Stimulated activated CD4-positive, alpha-beta T cell treated with anti-CD3 and anti-CD28 coated beads, Interleukin-12 subunit alpha, Interleukin-12 subunit beta, amount 100 ng/mL, for 24 hours (primary cell): ENCODE results near the gene TRIM24.
"Not testable (repeated sequence)": the region's sequence is repeated elsewhere in the genome, so short reads cannot be mapped to it uniquely, and the experiment has no call there.

Experiments used
- DNase-seq, 2 experiments: peaks; one replicate each; pipeline ENCODE4 v3.0.0-alpha.2; 2020; ENCODE audit warnings: low read depth in 2 of 2

The TRIM24 gene

GRCh38 chr7:138495485-138495884 lies 35.4 kb downstream of the TRIM24 start:
- no peak for DNase-seq

DNA sequence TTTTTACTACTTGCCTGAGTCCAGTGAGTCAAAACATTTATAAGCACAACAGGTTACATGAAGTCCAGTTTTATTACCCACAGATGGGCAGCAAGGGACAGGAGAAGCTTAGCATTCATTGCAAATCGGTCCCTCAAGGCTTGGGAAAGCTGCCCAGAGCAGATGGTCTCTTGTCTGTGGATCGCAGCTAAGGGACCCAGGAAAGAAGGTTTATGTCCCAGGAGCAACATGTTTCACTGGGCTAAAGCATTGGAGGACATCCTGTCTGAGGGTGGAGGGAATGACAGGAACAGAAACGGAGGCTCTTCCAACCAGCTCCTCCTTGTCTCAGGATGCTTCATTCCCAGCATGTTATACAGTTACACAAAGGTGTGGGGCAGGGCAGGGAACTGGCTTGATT lies 39.3 kb downstream of the TRIM24 start:
- DNase-seq, result no peak

DNA sequence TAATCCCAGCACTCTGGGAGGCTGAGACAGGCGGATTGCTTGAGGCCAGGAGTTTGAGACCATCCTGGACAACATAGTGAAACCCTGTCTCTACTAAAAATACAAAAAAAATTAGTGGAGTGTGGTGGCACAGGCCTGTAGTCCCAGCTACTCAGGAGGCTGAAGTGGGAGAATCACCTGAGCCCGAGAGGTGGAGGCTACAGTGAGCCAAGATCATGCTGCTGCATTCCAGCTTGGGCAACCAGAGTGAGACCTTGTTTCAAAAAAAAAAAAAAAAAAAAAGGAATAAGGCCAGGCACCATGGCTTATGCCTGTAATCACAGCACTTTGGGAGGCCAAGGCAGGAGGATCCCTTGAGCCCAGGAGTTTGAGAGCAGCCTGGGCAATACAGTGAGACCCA lies 40.2 kb downstream of the TRIM24 start:
- not testable (repeated sequence) for DNase-seq

- DNase-seq, result no peak
These were observed 40.8 kb downstream of the TRIM24 start for GRCh38 chr7:138500892-138501291.

DNA sequence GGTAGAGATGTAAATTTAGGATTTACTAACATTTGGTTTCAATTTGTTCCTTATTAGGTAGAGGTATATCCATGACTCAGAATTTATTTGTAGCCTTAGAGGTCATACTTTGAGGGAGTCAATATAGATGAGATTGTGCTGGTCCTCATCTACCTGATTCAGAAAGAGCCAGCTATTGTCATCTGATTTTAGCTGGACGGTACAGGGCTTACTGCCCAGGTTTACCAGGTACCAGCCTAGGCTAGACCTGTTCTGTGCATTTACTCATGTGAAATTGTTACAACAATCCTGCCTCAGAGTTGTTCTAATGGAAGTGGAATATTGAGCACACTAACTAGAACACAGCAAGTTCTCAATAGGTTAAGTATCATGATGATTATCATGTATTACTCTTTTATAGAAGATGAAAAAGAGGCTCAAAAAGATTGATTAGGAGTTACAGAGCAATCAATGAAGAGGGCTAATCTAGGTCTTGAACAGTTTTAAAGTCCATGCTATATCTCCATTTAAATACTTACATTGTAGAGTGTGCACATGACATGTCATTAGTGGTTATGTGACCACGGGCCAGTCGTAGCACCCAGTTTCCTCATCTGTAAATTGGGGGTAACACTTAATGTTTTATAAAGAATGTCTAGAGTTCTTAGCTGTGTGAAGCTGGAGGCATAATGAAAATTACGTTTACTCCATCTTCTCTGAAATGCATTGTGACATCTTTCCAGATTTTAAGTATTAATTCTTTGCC lies 42.1 kb downstream of the TRIM24 start:
- DNase-seq, result no peak

DNA sequence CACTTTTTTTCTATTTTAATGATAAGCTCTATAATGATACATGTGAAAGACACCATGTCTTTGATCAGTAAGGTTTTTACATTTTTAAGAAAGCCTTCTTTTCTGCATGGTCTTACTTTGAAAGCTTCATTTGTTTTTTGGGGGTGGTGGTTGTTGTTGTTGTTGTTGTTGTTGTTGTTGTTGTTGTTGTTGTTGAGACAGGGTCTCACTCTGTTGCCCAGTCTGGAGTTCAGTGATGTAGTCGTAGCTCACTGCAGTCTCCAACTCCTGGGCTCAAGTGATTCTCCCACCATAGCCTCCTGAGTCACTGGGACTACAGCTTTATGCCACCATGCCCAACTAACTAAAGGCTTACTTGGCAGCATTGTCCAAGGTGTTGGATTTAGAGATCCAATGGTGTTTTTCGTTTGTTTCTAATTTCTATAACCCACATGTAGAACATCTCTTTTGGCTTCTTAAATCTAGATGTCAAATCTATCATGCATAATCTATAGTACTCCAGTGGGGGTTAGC lies 45.4 kb downstream of the TRIM24 start:
- DNase-seq, result no peak

- DNase-seq, result no peak
These were observed 46.7 kb downstream of the TRIM24 start for GRCh38 chr7:138506764-138507163.

GRCh38 chr7:138510003-138510402 lies 49.9 kb downstream of the TRIM24 start:
- no peak for DNase-seq

DNA sequence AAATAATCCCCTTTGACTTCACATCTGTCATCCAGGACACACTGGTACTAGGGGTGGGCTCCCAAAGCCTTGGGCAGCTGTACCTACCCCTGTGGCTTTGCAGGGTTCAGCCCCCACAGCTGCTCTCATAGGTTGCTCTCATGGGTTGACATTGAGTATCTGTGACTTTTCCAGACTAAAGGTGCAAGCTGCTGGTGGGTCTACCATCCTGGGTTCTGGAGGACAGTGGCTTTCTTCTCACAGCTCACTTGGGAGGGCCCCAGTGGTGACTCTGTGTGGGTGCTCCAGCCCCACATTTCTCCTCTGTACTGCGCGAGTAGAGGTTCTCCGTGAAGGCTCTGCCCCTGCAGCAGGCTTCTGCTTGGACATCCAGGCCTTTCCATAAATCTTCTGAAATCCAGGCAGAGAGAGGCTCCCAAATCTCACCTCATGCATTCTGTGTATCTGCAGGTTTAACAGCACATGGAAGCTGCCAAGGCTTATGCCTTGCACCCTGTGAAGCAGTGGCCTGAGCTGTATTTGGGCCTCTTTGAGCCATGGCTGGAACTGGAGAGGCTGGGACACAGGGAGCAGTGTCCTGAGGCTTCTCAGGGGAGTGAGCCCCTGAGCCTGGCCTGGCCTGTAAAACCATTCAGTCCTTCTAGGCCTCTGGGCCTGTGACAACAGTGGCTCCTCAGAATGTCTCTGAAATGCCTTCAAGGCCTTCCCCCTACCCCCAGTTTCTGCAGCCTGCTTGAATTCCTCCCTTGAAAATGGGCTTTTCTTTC lies 52.2 kb downstream of the TRIM24 start:
- no peak for DNase-seq

DNA sequence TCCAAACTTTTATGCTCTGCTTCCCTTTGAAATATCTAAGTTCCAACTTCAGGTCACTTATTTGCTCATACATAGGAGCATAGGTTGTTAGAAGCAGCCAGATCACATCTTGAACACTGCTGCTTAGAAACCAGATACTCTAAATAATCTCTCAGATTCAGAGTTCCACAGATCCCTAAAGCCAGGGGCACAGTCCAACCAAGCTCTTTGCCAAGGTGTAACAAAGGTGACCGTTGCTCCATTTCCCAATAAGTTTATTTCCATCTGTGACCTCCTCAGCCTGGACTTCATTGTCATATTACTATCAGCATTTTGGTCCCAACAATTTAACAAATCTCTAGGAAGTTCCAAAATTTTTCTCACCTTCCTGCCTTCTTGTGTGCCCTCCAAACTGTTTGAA lies 52.8 kb downstream of the TRIM24 start:
- DNase-seq, result no peak

DNA sequence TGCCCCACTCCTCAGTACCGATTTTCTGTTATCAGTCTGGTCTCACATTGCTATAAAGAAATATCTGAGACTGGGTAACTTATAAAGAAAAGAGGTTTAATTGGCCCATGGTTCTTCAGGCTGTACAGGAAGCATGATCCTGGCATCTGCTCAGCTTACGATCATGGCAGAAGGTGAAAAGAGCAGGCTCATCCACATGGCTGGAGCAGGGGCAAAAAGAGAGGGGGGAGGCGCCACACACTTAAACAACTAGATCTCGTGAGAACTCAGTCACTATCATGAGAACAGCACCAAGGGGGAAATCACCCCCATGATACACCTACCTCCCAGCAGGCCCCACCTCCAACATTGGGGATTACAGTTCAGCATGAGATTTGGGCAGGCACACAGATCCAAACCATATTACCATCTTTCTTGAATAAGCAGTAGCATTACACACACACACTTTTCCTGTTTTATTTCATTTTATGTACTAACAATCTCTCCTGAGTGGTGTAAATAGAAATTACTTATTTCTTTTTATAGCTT lies 53.3 kb downstream of the TRIM24 start:
- no peak for DNase-seq

DNA sequence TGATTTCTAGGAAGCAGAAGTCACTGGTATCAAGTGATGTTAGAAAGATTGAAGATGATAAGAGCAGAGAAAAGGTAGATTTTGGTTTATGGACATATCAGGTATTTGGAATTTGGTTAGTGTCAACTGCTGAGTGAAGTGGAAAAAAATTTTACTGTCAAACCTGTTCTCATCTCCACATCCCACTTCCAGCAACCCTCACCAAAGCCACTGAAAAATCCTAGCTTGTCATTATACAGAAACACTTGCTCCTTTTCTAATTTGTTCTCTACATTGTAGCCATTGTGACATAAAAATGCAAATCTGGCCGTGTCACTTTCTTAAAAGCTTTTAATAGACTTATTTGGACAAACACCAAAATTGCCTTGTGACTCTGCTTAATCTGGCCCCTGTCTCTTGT lies 54.0 kb downstream of the TRIM24 start:
- no peak for DNase-seq

GRCh38 chr7:138515001-138515528 lies 55.0 kb downstream of the TRIM24 start:
- no peak for DNase-seq

DNA sequence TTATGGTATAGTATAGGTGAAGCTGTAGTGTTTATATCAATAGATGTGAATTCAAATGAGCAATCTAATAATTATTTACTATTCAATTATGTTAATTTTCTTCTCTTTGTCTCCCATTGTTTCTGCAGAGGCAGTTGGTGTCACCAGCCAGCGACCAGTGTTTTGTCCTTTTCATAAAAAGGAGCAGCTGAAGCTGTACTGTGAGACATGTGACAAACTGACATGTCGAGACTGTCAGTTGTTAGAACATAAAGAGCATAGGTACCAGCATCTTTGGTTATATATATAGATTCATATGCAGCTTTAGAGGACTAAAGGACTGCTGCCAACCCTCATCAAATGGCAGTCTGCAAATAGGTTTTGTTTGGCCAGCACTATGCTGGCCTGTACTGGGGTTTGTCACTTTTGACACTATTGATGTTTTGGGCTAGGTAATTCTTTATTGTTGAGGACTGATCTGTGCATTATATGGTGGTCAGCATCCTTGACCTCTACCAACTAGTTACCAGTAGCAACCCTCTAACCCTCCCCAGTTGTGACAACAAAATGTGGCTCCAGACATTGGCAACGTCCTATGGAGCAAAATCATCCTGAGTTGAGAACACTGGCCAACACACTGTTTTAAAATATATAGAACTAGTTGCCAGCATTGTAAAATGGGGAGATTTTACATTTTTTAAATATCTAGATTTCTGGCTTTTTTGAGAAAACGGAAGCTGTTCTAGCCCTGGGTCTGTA lies 59.2 kb downstream of the TRIM24 start:
- no peak for DNase-seq

GRCh38 chr7:138520742-138521141 lies 60.7 kb downstream of the TRIM24 start:
- no peak for DNase-seq

GRCh38 chr7:138521837-138522461 lies 61.9 kb downstream of the TRIM24 start:
- DNase-seq, result no peak

GRCh38 chr7:138524259-138524658 lies 64.2 kb downstream of the TRIM24 start:
- no peak for DNase-seq

DNA sequence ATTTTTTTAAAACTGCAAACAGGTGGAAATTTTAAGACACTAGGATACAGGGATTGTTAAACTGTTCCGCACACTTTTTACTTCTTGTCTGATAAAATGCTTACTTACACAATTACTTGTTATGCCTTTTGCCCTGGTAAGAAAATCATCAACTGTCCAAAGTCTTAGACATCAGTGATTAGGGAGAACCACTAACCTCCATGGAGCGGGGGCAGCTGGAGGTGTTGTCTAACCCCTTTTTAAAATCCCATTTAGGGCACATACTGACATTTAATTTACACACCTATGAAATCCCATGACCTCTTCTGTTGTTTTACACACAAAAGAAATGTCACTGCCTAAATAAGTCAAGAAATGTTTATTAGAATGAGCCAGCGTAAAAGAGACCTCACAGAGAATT lies 65.7 kb downstream of the TRIM24 start:
- DNase-seq, result no peak

DNA sequence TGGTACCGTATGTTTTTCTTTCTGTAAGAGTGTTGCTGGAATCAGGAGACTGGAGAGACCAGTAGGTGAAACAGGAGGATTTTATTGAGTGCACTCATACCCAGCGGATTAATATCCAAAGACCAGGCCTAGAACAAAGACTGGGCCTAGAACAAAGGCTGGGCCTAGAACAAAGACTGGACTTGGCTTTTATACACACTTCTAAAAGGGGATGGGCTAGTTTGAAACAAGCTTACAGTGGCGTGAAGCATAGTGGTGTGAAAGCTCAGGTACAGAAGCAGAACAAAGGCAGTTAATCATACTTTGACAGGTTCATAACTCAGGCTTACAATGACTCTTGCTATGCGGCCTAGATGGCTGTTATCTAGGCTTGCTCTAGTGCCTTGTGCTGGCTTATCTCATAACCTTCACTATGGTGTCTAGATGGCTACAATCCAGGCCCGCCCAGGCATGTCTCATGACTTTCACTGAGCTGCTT lies 67.7 kb downstream of the TRIM24 start:
- no peak for DNase-seq

- DNase-seq, result not testable (repeated sequence)
These were observed 76.8 kb downstream of the TRIM24 start for GRCh38 chr7:138536833-138537232.

- no peak for DNase-seq
These were observed 78.5 kb downstream of the TRIM24 start for GRCh38 chr7:138538518-138538917.
